ENCODE results near the gene KLF3.
A peak's percentile ranks its signal among the peaks of the same experiment; 100 is the strongest.

Gene KLF3

DNA sequence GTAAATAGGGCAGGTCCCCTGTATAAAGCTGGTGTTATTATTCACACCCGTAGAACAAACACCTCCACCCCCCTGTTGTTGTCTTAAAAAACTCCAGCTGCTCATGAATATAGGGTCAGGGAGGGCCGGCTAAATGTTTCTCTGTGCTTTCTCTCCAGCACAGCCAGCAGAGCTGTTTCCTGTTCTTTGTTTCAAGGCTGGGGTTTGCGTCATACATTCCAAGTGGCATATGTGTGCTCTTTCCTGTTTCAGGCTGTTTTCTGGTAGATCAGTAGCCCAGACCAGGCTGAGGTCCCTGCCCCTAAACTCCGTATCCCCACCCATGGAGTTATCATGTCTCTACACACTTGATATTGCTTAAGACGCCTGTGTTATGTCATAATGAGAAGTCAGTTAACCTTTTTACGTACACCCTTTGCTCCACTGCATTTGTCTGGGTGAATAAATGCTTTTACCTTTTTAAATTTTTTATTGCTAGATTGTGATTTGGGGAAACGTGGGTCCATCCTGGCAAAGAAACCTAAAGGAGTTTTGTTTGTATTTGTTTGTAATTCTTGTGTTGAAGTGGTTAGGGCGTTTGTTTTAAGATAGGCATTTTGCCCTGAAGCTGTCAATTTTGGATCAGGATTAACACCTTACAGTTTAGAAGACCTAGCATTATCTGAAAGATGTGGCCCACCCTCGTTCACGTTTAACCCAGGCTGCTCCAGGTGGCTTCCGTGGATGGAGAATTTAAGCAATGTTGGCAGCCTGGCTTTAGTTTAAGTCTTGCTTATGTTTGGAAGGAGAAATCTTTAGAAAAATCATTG is 3.3 kb downstream of the KLF3 start:
- peak overlapping the region; percentile 72 for H3K4me3 ChIP-seq (ENCODE audit: low read depth, low read length)
- TF ChIP-seq CTCF (IDR thresholded peaks at IDR 0.05; ENCODE audit: insufficient read depth, low read length, missing control alignments): no peak
- CTCF ChIA-PET: interaction anchor here (0.9 to 4.5 kb wide), 4 partner anchors 9 to 598 kb away, joined by 3 to 33 read pairs (median 20); no protein-coding TSS in a partner anchor
- peak; percentile 89 for DNase-seq (ENCODE audit: low read depth, low spot score)
- POLR2A ChIA-PET: no interaction called here

DNA sequence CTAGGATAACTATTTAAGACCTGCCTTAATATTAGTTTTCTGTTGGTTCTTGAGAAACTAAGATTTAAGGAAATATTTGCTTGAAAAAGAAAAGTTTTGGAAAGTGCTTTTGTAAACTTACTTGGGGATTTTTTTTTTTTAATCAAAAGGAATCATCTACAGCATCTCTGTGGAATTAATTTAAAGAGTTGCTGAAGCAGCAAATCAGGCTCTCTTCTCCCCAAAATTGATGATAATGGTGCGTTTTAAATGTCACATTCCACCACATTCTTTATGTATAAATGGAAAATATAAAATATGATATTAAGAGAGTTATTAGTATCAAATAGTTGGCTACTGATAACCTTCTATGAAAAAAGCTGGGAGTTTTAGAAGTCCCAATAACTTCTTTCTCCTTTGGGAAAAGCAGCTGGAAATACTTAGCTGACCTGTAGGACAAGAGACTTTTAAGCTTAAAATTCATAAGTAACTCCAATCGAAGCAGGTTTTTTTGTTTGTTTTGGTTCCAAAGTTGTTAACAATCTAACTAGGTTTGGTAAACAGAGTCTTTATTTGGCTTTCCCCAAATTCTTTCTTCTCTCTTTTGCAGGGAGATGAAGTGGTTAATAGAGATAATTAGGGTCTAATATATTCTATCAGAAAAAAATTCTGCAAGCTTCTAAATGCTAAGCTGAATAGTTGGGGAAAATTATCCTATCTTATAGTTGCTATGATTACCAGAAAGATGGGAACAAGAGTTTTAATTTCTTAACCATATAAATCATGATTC is 4.4 kb downstream of the KLF3 start:
- no peak overlapping the region for H3K4me3 ChIP-seq (ENCODE audit: low read depth, low read length)

GRCh38 chr4:38669208-38669607 is 5.2 kb downstream of the KLF3 start:
- TF ChIP-seq CTCF (IDR thresholded peaks at IDR 0.05; ENCODE audit: insufficient read depth, low read length, missing control alignments): no peak
- CTCF ChIA-PET: interaction anchor here (1.1 to 4.5 kb wide), 4 partner anchors 10 to 349 kb away, joined by 3 to 26 read pairs (median 4); no protein-coding TSS in a partner anchor

More for the DNA sequence above, 4.4 kb downstream of the KLF3 start:
- POLR2A ChIA-PET: no interaction called here
- CTCF ChIA-PET: interaction anchor here (1.1 to 4.5 kb wide), 6 partner anchors 8 to 489 kb away, joined by 3 to 33 read pairs (median 8); no protein-coding TSS in a partner anchor
- no peak for DNase-seq (ENCODE audit: low read depth, low spot score)
- TF ChIP-seq CTCF (IDR thresholded peaks at IDR 0.05; ENCODE audit: insufficient read depth, low read length, missing control alignments): no peak

DNA sequence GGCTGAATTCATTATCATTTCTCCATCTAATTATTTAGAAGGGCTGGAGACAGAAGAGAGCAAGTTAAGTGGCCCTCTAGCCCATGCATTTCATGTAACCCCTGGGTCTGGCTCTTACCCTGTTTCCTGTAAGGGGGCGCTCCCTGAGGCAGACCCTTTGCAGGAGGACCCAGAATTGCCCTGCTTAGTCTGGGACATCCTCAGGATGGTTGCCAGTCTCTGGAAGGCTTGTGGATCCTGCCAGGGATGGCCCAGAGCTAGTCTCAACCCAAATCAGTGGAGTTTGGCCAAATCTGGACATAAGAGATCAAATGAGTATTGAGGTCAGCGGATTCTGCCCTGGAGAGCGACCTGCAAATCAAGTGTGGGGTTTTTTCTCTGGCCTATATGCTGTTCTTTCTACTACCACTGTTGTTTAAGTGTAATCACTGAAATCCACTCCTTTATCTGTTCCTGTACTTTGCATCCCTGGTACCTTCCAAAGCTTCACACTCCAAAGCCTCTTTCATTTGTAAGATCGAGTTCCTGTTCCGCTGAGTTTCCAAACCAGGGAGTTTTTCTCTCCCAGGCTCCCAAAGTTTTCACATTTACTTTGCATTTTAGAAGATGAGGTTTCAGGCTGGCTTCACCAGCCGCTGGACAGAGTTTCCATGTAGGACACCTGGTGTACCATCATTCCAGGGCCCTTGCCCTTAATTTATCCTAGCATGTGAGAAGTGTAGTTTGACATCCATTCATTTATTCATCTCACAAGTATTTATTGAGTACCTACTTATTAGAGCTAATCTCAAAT is 6.3 kb downstream of the KLF3 start:
- DNase-seq (ENCODE audit: low read depth, low spot score): no peak
- H3K4me3 ChIP-seq (ENCODE audit: low read depth, low read length): no peak overlapping the region
- no peak for TF ChIP-seq CTCF (IDR thresholded peaks at IDR 0.05; ENCODE audit: insufficient read depth, low read length, missing control alignments)
- POLR2A ChIA-PET: no interaction called here
- CTCF ChIA-PET: interaction anchor here (0.9 to 4.5 kb wide), 4 partner anchors 9 to 608 kb away, joined by 3 to 26 read pairs (median 5); no protein-coding TSS in a partner anchor

More at GRCh38 chr4:38669208-38669607, 5.2 kb downstream of the KLF3 start:
- no peak overlapping the region for H3K4me3 ChIP-seq (ENCODE audit: low read depth, low read length)
- POLR2A ChIA-PET: no interaction called here
- no peak for DNase-seq (ENCODE audit: low read depth, low spot score)

- TF ChIP-seq CTCF (IDR thresholded peaks at IDR 0.05; ENCODE audit: insufficient read depth, low read length, missing control alignments): no peak
- ChIA-PET CTCF (interaction anchor here (0.9 to 2.2 kb wide), 2 partner anchors 491 to 609 kb away, joined by 3 to 6 read pairs; no protein-coding TSS in a partner anchor), POLR2A (no interaction called here)
- no peak for DNase-seq (ENCODE audit: low read depth, low spot score)
- no peak overlapping the region for H3K4me3 ChIP-seq (ENCODE audit: low read depth, low read length)
Measured at GRCh38 chr4:38670939-38671591, 7.1 kb downstream of the KLF3 start.
